ENCODE results near the gene HNRNPUL1. TPM values are rescaled to one million over a fixed set of nuclear protein-coding genes. Genes with fewer than 3 reads are reported as not detected.

Gene HNRNPUL1
- total and polyA plus RNA-seq, 10 of the 15 experiments (the other 5 are each of a cell fraction or from before 2014, with no cell fraction given), result 11.1 to 276 (median 117) TPM

GRCh38 chr19:41224632-41225031, 39.5 kb upstream of the HNRNPUL1 start:
- SMC1A ChIA-PET (ENCODE audit: uncharacterized antibody, unreplicated experiment), result interaction anchor here (0.5 kb wide), 1 partner anchor 468 kb away, joined by 3 read pairs; no protein-coding TSS in a partner anchor
- Histone ChIP-seq H3K36me3 (ENCODE audit: control insufficient read depth in 2 of 2, insufficient read depth in 2 of 2, low read length in 1 of 2) (no peaks in the 10 kb centered on the region), H3K9ac (ENCODE audit: control insufficient read depth, insufficient read depth, low read length) (no peak overlapping the region), H3K4me2 (ENCODE audit: control insufficient read depth, insufficient read depth) (no peak overlapping the region), H3K4me1 (ENCODE audit: control insufficient read depth, insufficient read depth, low read length) (no peaks in the 10 kb centered on the region), H2AFZ (ENCODE audit: control insufficient read depth, low read depth, low read length) (no peak overlapping the region), H3K27me3 (replicated peaks in 1 of 2; ENCODE audit: control insufficient read depth in 2 of 2, insufficient read depth in 2 of 2, low read length in 1 of 2) (peaks cover 0 to 5% of the 10 kb centered on the region in 2 experiments; a peak in 2 of 4 replicates), H3K4me3 (no peak overlapping the region), H3K27ac (ENCODE audit: control insufficient read depth, insufficient read depth) (no peak overlapping the region), H3K9me3 (replicated peaks; ENCODE audit: control insufficient read depth, insufficient read depth, low read length) (no peaks in the 10 kb centered on the region), H3K79me2 (ENCODE audit: control insufficient read depth, insufficient read depth, low read length) (no peaks in the 10 kb centered on the region), H4K20me1 (ENCODE audit: control insufficient read depth, insufficient read depth) (no peaks in the 10 kb centered on the region)
- in situ Hi-C loops (cut with MboI) (no loop called here), intact Hi-C loops (cut with micrococcal nuclease; ENCODE audit: unreplicated experiment) (no loop called here)
- POLR2A ChIA-PET, result no interaction called here
- no TSS peak for BruUV-seq (replicated peaks)
- CTCF ChIA-PET, result interaction anchor here (1.2 kb wide), 1 partner anchor 38 kb away, joined by 5 read pairs; no protein-coding TSS in a partner anchor
- RAD21 ChIA-PET (ENCODE audit: unreplicated experiment), result no interaction called here
- no peak for FAIRE-seq
- no peak for ATAC-seq
- WGBS (ENCODE audit: insufficient coverage, insufficient replicate concordance, low lambda C conversion rate, missing lambda C conversion rate), result 56% methylated on average over 7 of the region's 7 CpGs
- DNase-seq (ENCODE audit: low read depth, low spot score), result no peak
- TF ChIP-seq RBBP5 (conservative IDR thresholded peaks at IDR 0.05), result no peak

GRCh38 chr19:41225238-41226052, 38.7 kb upstream of the HNRNPUL1 start:
- Histone ChIP-seq H3K27ac (ENCODE audit: control insufficient read depth, insufficient read depth) (no peak overlapping the region), H3K36me3 (ENCODE audit: control insufficient read depth in 2 of 2, insufficient read depth in 2 of 2, low read length in 1 of 2) (no peaks in the 10 kb centered on the region), H3K4me1 (ENCODE audit: control insufficient read depth, insufficient read depth, low read length) (no peaks in the 10 kb centered on the region), H3K4me3 (no peak overlapping the region), H3K79me2 (ENCODE audit: control insufficient read depth, insufficient read depth, low read length) (no peaks in the 10 kb centered on the region), H3K27me3 (replicated peaks in 1 of 2; ENCODE audit: control insufficient read depth in 2 of 2, insufficient read depth in 2 of 2, low read length in 1 of 2) (peaks cover 0 to 3% of the 10 kb centered on the region in 2 experiments; a peak in 2 of 4 replicates), H4K20me1 (ENCODE audit: control insufficient read depth, insufficient read depth) (no peaks in the 10 kb centered on the region), H3K4me2 (ENCODE audit: control insufficient read depth, insufficient read depth) (no peak overlapping the region), H3K9ac (ENCODE audit: control insufficient read depth, insufficient read depth, low read length) (no peak overlapping the region), H2AFZ (ENCODE audit: control insufficient read depth, low read depth, low read length) (no peak overlapping the region), H3K9me3 (replicated peaks; ENCODE audit: control insufficient read depth, insufficient read depth, low read length) (no peaks in the 10 kb centered on the region)
- ChIA-PET SMC1A (ENCODE audit: uncharacterized antibody, unreplicated experiment) (no interaction called here), RAD21 (ENCODE audit: unreplicated experiment) (no interaction called here), POLR2A (no interaction called here), CTCF (interaction anchor here (1.2 kb wide), 1 partner anchor 37 kb away, joined by 5 read pairs; no protein-coding TSS in a partner anchor)
- in situ Hi-C loops (cut with MboI), result no loop called here
- DNase-seq (ENCODE audit: low read depth, low spot score) (no peak), FAIRE-seq (no peak), ATAC-seq (no peak)
- intact Hi-C loops (cut with micrococcal nuclease; ENCODE audit: unreplicated experiment), result no loop called here
- no TSS peak for BruUV-seq (replicated peaks)
- WGBS (ENCODE audit: insufficient coverage, insufficient replicate concordance, low lambda C conversion rate, missing lambda C conversion rate), result 55% methylated on average over 29 of the region's 29 CpGs
- TF ChIP-seq BCL3 (IDR thresholded peaks at IDR 0.05; ENCODE audit: borderline replicate concordance, insufficient read depth, low read depth, low read length, poor library complexity, severe bottlenecking) (peak; percentile 23), ZNF622 (IDR thresholded peaks at IDR 0.05) (no peak)
